HG03159 (cell line): ENCODE measurements around the gene PDHA1.
A peak's percentile ranks its signal among the peaks of the same experiment; 100 is the strongest.

Experiments
- ATAC-seq: cut with Tn5 transposase; IDR thresholded peaks from one replicate; pipeline ENCODE4 v1.9.1; 2021; ENCODE audit warnings: mild to moderate bottlenecking, moderate library complexity; ENCODE audit not compliant: unreplicated experiment

The PDHA1 gene

DNA sequence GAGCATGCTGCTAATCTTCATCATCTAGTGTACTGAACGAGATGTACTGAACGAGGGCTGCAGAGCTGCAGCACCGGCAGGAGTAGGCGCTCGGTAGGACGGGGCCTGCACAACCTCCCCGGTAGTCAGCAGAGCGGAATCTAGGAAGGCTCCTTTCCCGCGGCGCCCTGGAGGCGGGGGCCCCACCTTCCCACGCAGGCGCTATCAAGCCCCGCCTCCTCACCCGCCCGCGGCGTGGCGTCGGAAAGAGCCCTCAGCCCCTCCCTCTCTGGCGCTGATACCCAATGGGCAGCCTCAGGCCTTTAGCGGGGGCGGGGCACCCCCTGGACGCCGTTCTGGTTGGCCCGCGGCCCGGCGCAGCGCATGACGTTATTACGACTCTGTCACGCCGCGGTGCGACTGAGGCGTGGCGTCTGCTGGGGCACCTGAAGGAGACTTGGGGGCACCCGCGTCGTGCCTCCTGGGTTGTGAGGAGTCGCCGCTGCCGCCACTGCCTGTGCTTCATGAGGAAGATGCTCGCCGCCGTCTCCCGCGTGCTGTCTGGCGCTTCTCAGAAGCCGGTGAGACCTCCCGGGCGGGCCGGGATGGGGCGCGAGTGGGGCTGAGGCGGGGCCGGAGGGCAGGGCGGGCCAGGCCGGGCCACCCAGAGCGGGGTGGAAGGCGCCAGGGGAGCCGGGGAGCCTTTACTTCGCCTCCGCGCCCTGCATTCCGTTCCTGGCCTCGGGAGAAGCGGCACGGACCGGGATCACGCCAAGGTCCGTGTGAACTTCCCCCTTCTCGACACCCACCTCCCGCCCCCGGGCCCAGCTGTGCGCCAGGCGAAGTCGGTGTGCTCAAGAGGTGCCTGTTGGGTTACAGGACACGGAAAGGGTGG lies at the start of gene PDHA1:
PDHA1 (plus strand) TSS at position 393 of the 874 bp plus-strand sequence; CDS start at position 504, 111 bp downstream.
- peak; percentile 99 for ATAC-seq

DNA sequence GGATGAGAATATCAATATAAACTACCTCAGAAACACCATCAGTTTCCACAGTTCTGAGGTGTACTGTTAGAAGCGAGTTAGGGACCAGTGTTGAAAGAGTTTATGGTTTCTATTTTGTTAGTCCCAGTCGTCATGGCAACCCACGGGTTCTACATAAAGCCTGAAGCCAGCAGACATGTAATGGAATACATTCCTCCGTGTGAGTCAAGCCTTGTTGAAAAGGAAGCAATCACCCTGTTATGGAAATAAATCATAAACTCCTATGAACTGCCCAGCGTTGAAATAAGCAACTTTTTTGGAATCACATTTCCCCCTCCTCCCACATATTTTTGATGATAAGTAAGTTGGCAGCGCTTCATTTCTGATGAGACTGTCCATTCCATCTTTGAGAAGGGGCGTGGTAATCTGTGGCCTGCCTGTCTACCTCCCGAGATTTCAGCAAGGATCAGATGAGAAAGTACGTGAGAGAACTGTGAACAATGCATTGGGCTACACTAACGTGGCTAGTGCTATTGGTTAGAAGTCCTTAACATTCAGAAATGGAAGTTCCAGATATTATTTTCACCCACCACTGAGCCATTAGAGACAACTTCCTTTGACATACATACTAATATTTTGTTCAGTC lies 40.4 kb upstream of the PDHA1 start:
- no peak for ATAC-seq

DNA sequence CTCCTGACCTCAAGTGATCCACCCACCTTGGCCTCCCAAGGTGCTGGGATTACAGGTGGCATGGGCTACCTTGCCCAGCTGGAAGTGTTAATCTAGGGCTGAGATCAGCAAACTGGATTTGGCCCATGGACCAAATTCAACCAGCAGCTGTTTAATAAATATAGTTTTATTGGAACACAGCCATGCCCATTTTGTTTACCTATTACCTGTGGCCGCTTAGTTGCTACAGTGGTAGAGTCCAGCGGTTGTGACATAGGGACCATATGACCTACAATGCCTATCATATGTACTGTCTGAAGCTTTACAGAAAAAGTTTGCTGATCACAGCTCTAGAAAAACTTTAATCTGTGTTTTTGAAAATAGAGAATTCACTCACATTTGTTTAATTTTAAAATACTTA lies 17.2 kb upstream of the PDHA1 start:
- ATAC-seq, result no peak

DNA sequence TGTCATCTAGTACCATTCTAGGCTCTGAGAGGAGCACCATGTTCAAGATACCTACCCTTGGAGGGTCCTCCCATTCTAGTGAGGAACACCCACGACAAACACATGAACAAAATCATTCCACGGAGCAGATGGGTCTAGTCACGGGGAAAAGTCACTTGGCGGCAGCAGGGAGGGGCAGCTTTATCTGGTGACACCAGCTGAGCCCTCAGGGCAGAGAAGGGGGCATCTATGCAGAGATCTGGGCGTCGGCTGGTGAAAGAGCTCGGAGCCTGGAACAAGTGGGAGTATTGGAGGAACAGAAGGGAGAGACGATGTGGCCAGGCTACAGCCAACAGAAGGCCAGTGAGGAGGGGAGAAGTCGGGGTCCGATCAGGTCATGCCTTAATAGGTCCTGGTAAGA lies 11.9 kb upstream of the PDHA1 start:
- no peak for ATAC-seq

DNA sequence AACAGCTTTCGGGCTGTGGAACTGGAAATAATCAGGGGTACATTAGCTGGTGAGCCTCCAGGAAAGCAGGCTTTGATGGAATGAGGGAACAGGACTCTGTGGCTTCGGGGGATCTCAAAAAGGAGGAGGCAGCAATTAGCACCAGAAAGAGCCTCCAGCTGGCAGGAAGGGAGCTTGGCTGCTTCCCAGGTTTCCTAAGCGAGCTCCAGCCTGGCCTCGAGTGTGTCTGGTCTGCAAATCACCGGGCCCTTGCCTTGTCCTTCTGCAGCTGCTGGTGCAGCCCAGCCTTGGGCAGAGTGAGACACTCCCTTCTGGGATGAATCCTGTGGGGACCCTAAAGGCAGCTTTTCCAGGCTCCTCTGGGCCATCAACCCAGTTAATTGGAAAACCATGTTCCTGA lies 10.7 kb upstream of the PDHA1 start:
- ATAC-seq, result no peak

DNA sequence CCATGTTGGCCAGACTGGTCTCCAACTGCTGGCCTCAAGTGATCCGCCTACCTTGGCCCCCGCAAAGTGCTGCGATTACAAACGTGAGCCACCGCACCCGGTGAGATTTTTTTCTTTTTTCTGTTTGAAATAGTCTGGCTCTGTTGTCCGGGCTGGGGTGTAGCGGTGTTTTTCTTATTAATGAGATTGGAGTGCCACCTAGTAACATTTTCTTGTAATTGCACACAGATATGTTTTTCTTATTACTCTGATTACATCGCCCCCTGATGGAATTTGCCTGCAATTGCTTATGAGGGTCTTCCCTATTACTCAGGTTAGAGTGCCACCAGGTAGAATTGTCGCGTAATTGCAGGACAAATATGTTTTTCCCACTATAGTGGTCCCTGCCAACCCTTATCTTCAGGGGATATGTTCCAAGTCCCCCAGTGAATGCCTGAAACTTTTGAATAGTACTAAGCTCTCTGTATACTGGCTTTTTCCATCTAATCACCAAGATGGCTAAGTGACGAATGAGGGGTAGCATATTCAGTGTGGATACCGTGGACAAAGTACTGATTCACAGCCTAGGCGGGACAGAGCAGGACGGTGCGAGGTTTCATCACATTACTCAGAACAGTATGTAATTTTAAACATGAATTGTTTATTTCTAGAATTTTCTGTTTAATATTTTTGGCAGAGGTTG lies 8.6 kb upstream of the PDHA1 start:
- ATAC-seq, result no peak

DNA sequence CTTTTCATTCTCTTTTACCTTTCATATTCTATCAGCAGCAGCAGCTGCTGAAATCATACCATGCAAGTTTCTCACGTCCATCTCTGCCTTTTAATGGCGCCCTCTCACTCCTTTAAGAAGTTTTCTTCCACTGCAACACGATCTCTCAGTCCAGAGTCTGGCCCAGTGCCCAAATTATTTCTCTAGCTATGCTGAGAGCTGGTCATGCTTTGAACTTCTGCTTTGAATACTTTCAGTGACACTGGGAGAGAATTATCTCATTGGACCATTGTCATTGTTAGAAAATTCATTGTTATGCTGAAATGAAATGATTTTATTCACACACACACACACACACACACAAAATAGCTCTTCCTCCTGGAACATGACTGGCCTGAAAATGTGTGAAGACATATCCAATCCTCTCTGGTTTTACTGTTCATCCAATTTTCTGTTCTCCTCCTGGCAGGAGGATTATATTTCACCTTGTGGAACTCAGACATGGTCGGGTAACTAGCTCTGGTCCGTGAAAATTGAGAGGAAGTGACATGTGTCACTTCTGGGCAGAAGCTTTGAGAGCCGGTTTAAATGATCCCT lies 1.3 kb upstream of the PDHA1 start:
- ATAC-seq, result no peak

DNA sequence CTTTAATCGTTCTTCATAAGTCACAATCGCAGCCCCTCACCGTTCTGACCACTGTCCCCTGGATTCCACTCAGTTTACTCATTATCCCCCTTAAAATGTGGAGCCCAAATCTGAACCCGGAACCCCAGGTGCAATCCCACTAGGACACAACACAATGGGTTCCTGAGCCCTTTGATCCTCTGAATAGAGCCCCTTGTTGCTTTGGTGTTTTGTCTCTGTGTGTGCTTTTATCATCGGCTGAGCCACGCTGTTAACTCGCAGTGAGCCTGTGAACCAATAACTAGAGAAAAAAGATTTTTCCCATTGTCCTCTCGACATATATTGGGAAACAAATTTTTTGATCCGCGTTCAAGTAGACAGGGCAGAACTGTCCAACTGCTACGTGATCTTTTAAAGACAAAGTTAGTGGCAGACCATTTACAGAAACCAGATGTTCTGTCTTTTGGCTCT lies 617 bp upstream of the PDHA1 start:
- no peak for ATAC-seq

DNA sequence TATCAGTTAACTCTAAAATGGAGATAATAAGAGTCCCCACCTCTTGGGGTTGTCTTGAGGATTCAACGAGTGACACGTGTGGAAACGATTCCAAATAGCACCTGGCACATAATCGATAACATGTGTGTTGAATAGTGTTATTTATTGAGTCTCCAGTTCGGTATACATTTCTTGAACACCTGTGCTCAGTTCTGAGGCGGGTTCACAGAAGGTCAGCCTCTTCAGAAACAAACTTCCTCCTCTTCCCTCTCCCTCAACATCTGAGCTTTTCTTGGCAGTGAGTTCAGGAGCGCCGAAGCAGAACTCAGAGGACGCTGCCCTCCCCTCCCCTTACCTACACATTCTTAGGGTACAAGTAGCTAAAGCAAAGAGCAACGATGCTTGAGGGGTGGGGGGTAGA lies 934 bp downstream of the PDHA1 start:
- no peak for ATAC-seq

DNA sequence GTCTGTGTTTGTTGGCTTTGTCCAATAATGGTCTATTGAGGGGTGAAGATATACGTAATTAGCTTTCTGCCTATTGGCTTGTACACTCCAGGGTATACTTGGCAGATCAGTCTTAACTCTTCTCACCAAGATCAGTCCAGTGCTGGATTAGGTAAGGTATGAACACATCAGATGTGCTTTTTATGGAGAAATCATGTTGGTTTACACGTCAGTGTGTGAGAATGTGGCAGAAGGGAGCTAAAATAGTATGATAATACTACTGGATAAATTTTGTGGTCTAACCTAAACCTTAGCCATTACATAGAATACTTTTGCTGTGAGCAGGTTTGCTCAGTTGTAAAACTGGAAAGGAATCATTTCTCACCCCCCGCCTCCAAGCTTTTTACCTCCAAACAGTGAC lies 4.2 kb downstream of the PDHA1 start:
- no peak for ATAC-seq

DNA sequence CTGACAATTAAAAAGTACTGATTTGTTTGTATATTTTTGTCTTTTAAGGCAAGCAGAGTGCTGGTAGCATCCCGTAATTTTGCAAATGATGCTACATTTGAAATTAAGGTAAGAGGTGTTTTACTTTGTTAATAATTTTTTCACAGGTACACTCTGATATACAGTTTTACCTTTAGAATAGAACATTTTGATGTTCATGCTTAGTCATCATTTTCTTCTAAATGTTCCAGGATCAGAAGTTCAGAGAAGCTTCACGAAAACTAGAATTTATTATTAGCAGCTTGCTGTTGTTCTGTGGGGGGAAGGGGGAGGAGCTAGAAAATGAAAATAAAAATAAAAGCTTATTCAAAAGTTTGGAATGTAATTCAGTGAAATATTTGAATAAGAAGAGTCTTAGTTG lies 5.5 kb downstream of the PDHA1 start:
- no peak for ATAC-seq

DNA sequence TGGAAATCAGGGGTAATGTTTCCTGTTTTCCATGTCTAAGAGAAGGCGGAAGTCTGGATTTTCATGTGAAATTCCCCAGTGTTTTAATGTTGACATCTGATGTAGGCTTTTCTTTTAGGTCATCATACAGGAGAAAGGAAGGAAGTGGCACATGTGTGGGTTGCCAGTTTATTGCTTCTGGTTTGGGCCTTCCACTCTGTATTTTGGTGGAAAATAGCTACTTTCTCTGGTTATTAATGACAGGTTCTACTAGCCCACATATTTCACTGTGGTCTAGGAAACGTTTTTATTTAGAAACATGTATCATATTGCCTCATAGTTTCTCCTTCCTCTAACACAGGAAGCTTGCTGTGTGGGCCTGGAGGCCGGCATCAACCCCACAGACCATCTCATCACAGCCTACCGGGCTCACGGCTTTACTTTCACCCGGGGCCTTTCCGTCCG lies 7.2 kb downstream of the PDHA1 start:
- ATAC-seq, result peak; percentile 85

DNA sequence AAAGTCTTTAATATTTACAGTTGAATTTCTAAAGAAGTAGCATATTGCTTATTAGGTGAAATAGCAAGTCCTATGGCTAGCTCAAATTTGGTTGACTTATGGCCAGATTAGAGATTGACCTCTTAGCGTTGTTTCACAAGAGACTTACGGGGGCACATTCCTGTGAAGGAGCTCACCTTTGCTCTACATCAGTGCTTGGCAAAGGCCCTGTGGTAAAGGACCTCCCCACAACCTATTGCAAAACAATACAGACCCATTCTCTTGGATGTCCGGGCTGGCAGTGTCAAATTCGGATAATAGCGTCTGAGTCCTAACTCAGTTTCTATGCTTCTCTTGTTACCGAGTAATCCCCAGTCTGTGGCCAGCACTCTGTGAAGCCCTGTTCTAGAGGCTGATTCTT lies 10.9 kb downstream of the PDHA1 start:
- no peak for ATAC-seq

DNA sequence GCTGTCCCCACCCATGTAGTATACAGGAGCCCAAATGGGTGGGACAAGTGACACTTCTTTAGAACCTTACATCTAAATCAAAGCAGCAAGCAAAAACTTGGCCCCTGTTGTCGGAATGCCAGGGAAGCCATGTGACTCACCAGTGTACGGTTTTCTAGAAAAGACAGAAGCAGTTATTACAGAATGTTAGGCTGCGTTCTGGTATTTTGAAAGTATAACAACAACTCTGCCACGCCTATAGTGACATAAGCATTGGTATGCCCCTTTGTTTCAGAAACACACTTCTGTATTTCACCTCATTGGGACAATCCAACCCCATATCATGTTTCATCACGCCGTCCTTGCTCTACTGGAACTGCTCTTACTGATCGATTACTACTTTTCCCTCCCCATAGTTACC lies 14.8 kb downstream of the PDHA1 start:
- no peak for ATAC-seq

DNA sequence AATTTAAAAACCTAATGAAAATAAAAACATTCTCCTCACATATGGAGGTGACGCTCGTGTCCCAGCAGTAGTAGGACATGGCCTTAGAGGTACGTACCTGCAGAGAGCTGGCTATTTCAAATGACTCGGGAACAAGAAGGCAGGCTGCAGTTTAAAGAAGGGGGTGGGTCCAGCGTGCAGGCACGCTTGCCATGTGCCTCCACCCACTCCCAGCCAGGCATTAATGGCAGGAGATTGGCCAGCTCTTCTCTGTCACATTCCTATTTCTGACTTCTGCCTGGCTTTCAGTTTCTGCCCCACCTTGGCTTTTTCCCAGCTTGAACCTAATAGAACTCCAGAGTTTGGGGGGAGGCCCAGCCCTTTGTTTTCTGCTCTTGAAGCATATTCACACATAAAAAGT lies 17.2 kb downstream of the PDHA1 start:
- ATAC-seq, result no peak

DNA sequence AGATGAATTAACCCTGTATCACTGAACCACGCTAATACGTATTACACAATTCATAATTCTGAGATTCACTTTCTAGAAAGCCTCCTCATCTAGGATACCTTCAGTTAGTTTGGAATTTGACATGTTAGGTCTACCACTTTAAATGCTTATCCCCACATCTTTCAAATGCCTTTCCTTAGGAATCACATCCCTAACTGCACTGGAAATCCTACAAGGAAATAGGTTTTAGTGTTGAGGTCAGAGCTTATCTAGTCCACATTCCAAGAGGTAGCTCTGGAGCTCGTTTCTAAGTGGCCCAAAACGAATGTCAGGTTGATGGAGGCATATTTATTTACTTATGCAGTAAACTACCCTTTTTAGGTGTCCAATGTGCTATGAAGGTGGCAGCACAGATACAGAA lies 18.0 kb downstream of the PDHA1 start:
- no peak for ATAC-seq

DNA sequence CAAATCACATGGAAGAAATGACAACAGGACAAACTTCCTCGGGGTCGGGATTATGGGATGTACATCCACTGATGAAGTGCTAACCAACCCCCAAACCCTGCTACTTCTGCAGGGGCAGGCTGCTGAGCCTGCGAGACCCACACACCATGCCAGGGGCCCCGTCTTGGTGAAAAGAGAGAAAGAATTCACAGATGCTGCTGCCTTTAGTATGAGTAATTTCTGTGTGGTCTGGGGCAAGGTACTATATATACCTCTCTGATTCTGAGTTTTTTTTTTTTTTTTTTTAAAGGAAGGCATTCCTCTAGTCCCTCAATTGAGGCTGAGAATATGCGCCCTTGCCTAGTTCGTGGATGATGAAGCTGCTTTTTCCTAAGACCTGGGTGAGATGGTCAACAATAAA lies 24.8 kb downstream of the PDHA1 start:
- ATAC-seq, result no peak

DNA sequence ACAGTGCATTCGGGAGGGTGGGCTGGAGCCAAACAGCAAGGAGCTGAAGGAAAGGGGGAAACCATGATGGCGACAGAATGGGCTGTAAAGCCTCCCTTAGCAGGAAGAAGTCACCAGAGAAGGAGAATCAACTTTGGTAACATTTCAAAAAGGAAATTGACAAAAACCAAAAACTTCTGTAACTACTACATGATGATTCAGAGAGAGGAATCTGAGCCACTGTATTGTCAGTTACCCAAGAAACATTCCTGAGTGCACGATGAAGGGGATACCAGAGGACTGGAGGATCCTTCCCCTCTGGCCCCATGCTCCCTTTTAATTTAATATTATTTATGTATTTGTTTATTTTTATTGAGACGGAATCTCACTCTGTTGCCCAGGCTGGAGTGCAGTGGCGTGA lies 26.3 kb downstream of the PDHA1 start:
- ATAC-seq, result no peak

DNA sequence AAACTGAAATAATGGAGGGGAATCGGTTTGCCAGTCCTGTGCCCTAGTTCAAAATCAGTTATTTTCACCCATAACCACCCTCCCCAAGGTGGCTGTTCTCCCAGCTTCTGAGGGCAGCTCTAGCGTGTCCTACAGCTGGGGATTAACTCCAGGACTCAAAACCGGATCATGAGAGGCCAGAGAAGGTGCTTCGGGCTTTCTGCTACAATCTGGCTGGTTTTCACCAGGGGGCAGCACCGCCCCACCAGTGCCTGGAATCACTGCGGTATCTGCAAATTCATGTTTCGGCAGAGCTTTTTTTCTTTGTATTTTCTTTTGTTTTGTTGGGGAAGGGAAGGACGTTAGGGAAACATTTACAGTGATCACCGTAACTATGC lies 28.4 kb downstream of the PDHA1 start:
- ATAC-seq, result peak; percentile 80

DNA sequence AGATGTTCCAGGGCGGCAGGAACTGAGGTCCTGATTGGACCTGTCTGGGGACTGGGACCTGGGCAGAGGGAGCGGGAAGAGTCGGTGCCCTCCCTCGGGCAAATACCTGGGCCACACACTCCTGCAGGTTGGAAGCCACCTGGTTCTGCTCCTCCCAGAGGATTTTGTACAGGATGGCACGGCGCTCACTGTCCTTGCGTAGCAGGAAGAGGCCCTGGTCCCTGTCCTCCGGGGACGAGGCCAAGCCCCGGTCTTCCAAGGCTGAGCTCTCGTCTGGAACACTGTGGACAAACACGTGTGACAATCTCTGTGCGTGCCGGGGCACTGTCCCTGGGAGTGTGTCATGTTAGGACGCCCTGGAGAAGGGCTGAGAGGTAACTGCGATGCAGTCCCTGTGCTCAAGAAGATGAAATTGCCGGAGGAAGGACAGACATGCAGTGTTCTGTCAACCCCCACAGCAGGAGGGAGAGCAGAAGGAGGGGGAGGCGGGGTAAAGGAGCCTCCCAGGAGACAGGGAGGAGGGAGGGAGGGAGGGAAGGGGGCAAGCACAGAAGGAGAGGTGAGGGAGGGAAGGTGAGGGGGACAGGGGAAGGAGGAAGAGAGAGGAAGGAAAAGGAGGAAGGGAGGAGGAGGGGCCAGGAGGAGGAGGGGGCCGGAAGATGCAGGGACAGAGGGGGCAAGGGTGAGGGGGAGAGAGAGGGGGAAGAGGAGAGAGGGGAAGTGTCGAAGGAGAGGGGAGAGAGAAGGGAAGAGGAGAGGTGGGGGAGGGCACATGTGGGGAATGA lies 29.0 kb downstream of the PDHA1 start:
- peak; percentile 26 for ATAC-seq
